CD4-positive, alpha-beta T cell treated with Interleukin-6 for 4 hours (primary cell): ENCODE measurements around the gene SLX4IP.

ENCODE experiments used
- DNase-seq: peaks from one replicate; pipeline ENCODE4 v3.0.0-alpha.2; 2020; ENCODE audit warnings: mixed read lengths

SLX4IP gene

GRCh38 chr20:10524034-10524476 lies 89.0 kb downstream of the SLX4IP start:
- DNase-seq: no peak

- DNase-seq: no peak
These were observed 89.5 kb downstream of the SLX4IP start for GRCh38 chr20:10524643-10525042.

DNA sequence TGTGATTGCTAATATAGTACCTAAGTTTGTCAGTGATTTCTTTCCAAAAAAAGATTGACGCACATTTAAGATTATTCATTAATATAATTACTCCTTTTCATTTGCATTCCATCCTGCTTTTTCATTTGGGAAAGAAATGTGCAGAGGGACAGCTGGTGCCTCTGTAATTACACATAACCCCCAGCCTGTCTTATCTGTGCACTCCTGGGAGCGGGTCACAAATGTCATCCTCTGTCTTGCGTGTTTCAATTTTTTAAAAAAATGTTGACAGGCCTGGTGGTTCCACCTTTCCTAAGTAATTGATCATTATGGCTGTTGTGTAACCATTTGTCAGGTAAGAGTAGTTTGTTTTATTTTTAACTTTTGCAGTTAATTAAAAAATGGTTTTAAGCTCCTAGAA lies 92.7 kb downstream of the SLX4IP start:
- no peak for DNase-seq

DNA sequence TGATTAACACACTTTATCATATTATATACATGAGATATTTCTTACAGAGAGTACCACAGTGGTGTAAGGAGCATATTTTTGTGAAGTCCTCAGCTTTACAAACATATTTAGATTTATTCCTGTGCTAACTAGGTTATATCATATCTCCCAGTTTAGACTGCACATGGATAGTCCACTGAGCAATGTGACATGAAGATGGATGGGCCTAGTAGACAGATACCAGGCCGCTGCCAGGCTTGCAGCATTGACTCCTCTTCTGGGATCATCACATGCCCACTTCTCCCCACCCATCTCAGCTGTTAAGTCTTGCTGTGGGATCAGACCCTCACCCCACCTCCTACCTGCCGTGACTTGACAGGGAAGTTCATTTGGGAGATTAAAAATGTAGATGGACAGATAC lies 95.8 kb downstream of the SLX4IP start:
- no peak for DNase-seq

DNA sequence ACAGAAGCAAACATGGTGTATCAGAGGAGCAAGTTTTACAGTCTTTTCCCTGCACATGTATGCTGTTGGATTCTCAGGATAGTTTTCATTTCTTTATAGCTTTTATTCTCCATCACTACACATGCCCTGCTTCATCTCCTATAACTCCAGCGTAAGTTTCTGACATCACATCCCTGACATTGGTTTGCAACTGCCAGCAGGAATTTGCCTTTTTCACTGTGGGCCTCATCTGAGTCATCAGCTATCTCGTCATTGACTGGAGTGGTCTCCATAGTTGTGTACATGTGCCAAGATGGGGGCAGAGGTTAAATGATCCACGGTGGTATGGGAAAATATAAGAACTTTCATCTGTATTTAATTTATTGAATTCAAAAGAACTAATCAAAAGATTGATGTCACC lies 96.7 kb downstream of the SLX4IP start:
- DNase-seq: no peak

DNA sequence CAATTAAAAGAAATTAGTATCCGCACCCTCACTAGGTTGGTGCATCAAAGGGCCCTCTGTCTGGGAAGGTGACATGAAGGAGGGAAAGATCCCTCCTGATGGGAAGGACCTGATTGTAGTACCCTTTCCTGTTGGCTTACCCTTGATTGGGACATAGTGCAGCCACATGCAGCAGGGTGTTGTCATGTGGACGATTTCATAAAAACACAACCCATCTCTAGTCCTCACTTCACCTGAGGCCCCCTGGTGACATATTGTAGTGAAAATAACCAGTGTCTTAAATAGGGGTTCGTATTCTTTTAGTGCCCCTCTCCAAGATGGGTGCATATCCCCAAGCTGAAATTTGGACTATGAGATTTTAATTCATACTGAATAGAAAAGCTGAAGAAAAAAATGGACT lies 97.3 kb downstream of the SLX4IP start:
- DNase-seq: no peak

- peak; percentile 37 for DNase-seq
These were observed 101.4 kb downstream of the SLX4IP start for GRCh38 chr20:10536531-10536930.

GRCh38 chr20:10537850-10538480 lies 102.9 kb downstream of the SLX4IP start:
- DNase-seq: no peak

GRCh38 chr20:10538768-10539167 lies 103.7 kb downstream of the SLX4IP start:
- DNase-seq: no peak

DNA sequence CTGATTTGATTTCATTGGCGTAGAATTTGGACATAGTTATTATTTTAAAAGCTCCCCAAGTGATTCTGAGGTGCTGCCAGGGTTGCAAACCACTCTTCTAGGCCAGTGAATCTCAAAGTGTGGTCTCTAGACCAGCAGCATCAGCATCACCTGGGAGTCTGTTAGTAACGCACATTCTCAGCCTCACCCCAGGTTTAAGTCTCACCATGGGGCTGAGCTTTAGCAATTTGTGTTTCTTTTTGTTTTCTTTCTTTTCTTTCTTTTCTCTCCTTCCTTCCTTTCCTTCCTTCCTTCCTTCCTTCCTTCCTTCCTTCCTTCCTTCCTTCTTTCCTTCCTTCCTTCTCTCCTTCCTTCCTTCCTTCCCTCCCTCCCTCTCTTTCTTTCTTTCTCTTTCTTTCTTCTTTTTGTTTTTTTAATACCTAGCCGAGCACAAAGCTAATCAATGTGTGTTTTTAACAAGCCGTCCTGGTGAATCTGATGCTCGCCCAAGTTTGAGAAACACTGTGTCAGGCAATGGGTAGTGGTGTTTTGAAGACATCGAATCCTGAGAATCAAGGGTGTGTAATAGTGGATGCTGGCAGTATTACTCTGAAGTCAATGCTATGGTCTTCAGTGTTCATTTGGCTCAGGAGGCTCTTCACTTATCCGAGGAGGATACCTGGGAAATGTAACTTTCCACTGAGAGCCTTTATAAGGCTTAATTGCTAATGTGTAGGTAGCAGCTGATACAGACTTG lies 104.9 kb downstream of the SLX4IP start:
- no peak for DNase-seq

GRCh38 chr20:10540636-10541493 lies 105.8 kb downstream of the SLX4IP start:
- no peak for DNase-seq

GRCh38 chr20:10541668-10542411 lies 106.7 kb downstream of the SLX4IP start:
- no peak for DNase-seq

- DNase-seq: no peak
These were observed 107.3 kb downstream of the SLX4IP start for GRCh38 chr20:10542442-10542841.

DNA sequence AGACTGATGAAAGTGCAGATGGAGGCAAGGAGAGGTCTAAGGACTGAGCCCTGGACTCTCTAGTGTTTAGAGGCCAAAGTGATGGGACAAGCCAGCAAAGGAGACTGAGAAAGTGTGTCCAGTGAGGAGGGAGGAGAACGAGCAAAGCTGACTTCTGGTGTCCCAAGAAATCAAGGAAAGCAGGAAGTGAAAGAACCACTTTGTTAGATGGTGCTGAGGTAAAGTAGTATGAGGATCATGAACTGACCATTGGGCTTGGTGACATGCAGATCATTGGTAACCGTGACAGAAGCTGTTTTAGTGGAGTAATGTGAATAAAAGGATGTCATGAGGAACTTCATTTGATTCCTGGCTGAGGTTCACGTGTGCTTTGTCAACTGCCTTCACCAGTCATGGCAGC lies 108.4 kb downstream of the SLX4IP start:
- DNase-seq: no peak

DNA sequence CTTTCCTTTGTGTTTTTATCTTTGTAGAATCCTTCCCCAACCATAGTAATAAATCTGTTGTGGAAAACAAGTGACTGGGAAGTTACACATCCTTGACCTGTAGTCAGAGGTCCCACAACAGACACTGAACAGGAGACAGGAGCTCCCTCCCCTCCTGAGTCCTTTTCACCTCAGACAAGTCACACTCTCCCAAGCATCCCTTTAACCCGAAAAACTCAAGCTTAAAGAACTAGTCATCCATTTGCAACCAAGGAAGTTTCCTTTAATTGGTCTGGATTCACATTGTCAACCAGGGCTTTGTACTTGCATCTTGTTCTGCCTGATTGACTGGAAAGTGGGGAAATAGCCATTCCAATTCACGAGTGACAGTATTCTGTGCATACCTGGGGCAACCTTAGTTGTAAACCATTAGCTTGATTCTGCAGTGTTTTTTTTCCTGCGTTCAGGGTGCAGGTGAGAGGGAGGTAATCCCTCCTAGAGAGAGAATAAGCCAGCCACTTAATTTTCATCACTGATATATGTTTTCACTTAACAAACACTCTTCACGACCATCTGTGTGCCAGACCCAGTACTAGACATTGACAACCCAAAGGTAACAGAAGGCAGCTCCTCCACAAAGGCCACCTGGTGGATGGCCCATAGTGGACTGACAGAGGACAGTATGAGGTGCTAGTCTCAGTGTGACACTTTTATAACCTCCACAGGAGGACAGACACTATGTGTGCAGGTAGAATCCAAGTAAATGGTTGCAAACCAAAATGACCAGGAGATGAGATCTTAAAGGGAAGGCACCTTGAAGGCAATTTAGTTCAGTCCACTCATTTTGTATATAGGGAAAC lies 112.4 kb downstream of the SLX4IP start:
- no peak for DNase-seq

- no peak for DNase-seq
These were observed 114.4 kb downstream of the SLX4IP start for GRCh38 chr20:10549511-10549910.

GRCh38 chr20:10550204-10551118 lies 115.4 kb downstream of the SLX4IP start:
- no peak for DNase-seq

- no peak for DNase-seq
These were observed 116.9 kb downstream of the SLX4IP start for GRCh38 chr20:10551732-10552724.

- DNase-seq: peak; percentile 28
These were observed 118.3 kb downstream of the SLX4IP start for GRCh38 chr20:10553326-10553984.
